Measurements from ENCODE around the gene BCL7C. TPM values are rescaled to one million over a fixed set of nuclear protein-coding genes. Genes with fewer than 3 reads are reported as not detected.
A peak's percentile ranks its signal among the peaks of the same experiment; 100 is the strongest.

BCL7C gene
- total and polyA plus RNA-seq, 2 of the 4 experiments (the other 2 are of a cell fraction): 32.3 to 34.9 TPM

GRCh38 chr16:30901201-30902028, 7.5 kb upstream of the BCL7C start:
- dilution Hi-C loops (cut with HindIII; ENCODE audit: low sequenced_read_pairs, unreplicated experiment) (no loop called here), intact Hi-C loops (cut with micrococcal nuclease) (loop anchor here (1.0 kb wide), 1 partner anchor 57 kb away; no protein-coding TSS in a partner anchor), in situ Hi-C loops (cut with MboI; ENCODE audit: low sequenced_read_pairs) (no loop called here)
- Histone ChIP-seq H2BK20ac (ENCODE audit: low read depth, low read length) (no peak overlapping the region), H3K23ac (ENCODE audit: low read depth, low read length) (peak overlapping the region; percentile 40; the same call in 1 of the 2 replicates), H2AK9ac (replicated peaks; ENCODE audit: low read depth, low read length, poor library complexity) (peak overlapping the region; percentile 0), H2BK5ac (ENCODE audit: low read depth, low read length, poor library complexity, severe bottlenecking) (no peak overlapping the region), H2BK120ac (ENCODE audit: low read depth, low read length) (no peak overlapping the region), H4K5ac (ENCODE audit: low read depth, low read length) (no peak overlapping the region), H3K18ac (ENCODE audit: low read depth, low read length) (no peak overlapping the region), H4K91ac (ENCODE audit: insufficient read depth, low read depth, low read length) (no peak overlapping the region), H4K20me1 (ENCODE audit: insufficient read depth, low read length) (0 out of 2 replicates have a peak, but pooled peaks cover 5% of the 10 kb centered on the region), H2BK15ac (ENCODE audit: low read depth, low read length) (no peak overlapping the region), H3K27me3 (ENCODE audit: control insufficient read depth, insufficient read depth, low read length) (no peaks in the 10 kb centered on the region), H2AFZ (replicated peaks; ENCODE audit: low read length, poor library complexity) (peak overlapping the region; percentile 87), H2AK5ac (ENCODE audit: low read depth, low read length) (peak overlapping the region; percentile 50), H3K4me1 (ENCODE audit: control insufficient read depth, insufficient read depth, low read length) (peaks cover 4% of the 10 kb centered on the region; the same call in 1 of the 2 replicates), H3K14ac (replicated peaks; ENCODE audit: low read depth, low read length) (peak overlapping the region; percentile 31; the same call in 1 of the 2 replicates), H3K4me3 (ENCODE audit: insufficient read depth, low read depth, low read length) (peak overlapping the region; percentile 19), H3K4me2 (ENCODE audit: low read depth, low read length) (peak overlapping the region; percentile 57), H3K27ac (ENCODE audit: insufficient read depth, low read length) (peak overlapping the region; percentile 23; the same call in 1 of the 2 replicates), H3K56ac (ENCODE audit: extremely low read depth, insufficient read depth, low read length) (no peak overlapping the region), H3K9me1 (ENCODE audit: insufficient read depth, low read length) (peaks cover 12% of the 10 kb centered on the region), H3K79me1 (ENCODE audit: low read depth in 1 of 2, low read length in 2 of 2) (peaks cover 3 to 24% of the 10 kb centered on the region in 2 experiments; a peak in 2 of 4 replicates), H3K36me3 (ENCODE audit: control insufficient read depth, insufficient read depth, low read length) (no peaks in the 10 kb centered on the region), H3K9me3 (ENCODE audit: control insufficient read depth, insufficient read depth, low read length) (no peaks in the 10 kb centered on the region), H3K4ac (ENCODE audit: low read depth, low read length) (peak overlapping the region; percentile 19; the same call in 1 of the 2 replicates), H3K9ac (ENCODE audit: low read depth, low read length) (peak overlapping the region; percentile 47), H4K8ac (ENCODE audit: low read depth in 2 of 2, low read length in 2 of 2) (peak overlapping the region; percentile 64 to 84)
- TF ChIP-seq MXI1 (IDR thresholded peaks at IDR 0.05; ENCODE audit: borderline replicate concordance, low read depth, low read length): no peak
- TF ChIP-seq RAD21 (IDR thresholded peaks at IDR 0.05; ENCODE audit: low read length): no peak
- no peak for TF ChIP-seq SMC3 (IDR thresholded peaks at IDR 0.05; ENCODE audit: low read depth, low read length)
- TF ChIP-seq, protein P1, sequence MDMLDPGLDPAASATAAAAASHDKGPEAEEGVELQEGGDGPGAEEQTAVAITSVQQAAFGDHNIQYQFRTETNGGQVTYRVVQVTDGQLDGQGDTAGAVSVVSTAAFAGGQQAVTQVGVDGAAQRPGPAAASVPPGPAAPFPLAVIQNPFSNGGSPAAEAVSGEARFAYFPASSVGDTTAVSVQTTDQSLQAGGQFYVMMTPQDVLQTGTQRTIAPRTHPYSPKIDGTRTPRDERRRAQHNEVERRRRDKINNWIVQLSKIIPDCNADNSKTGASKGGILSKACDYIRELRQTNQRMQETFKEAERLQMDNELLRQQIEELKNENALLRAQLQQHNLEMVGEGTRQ (IDR thresholded peaks at IDR 0.05; ENCODE audit: low read depth, low read length): no peak
- no peak for TF ChIP-seq FOS (IDR thresholded peaks at IDR 0.05; ENCODE audit: low read depth, low read length)
- ChIA-PET POLR2A (ENCODE audit: unreplicated experiment) (interaction anchor here (0.5 to 1.2 kb wide), 4 partner anchors 23 to 125 kb away, joined by 3 to 5 read pairs (median 4); no protein-coding TSS in a partner anchor), CTCF (interaction anchor here (0.6 to 1.5 kb wide), 7 partner anchors 9 to 56 kb away, joined by 3 to 11 read pairs (median 5); no protein-coding TSS in a partner anchor)
- ATAC-seq (ENCODE audit: low read depth) (no peak), DNase-seq (no peak)
- no TSS peak for BruUV-seq (replicated peaks)
- 0% methylated on average over 1 of the region's 6 CpGs; no CpG with 5 or more reads in 1 of the 2 experiments for WGBS, 2 experiments (ENCODE audit: extremely low coverage in 2 of 2, insufficient read length in 1 of 2)
